Spleen (tissue), 11 donors: ENCODE measurements around the gene YPEL1. TPM values are rescaled to one million over a fixed set of nuclear protein-coding genes. Genes with fewer than 3 reads are reported as not detected.
"Not testable (repeated sequence)": the region's sequence is repeated elsewhere in the genome, so short reads cannot be mapped to it uniquely, and the experiment has no call there.

Experiments used
- DNase-seq: peaks from one replicate; pipeline ENCODE4 v3.0.0-alpha.2; 2020
- H3K27ac ChIP-seq, 8 donors: fragments of 200-600 bp; sonication (generic) in 7 of 8; 1 replicate in 4 of 8; 2 replicates in 4 of 8; pipeline versions ENCODE4 v1.5.0 to v1.8.0; 2016 to 2021; ENCODE audit warnings: inconsistent platforms in 4 of 8, mild to moderate bottlenecking in 4 of 8, moderate library complexity in 1 of 8
- H3K27me3 ChIP-seq, 7 donors: fragments of 200-600 bp; sonication (generic) in 6 of 7; replicated peaks in 1 of 7; 1 replicate in 4 of 7; 2 replicates in 3 of 7; pipeline versions ENCODE4 v1.5.0 to v1.8.0; 2016 to 2021; ENCODE audit warnings: inconsistent platforms in 3 of 7, mild to moderate bottlenecking in 1 of 7
- H3K36me3 ChIP-seq, 6 donors: fragments of 200-600 bp; sonication (generic) in 5 of 6; 1 replicate in 4 of 6; 2 replicates in 2 of 6; pipeline versions ENCODE4 v1.5.0 to v1.8.0; 2016 to 2021; ENCODE audit warnings: inconsistent platforms in 2 of 6
- H3K4me1 ChIP-seq, 6 donors: fragments of 200-600 bp; sonication (generic) in 5 of 6; 1 replicate in 3 of 6; 2 replicates in 3 of 6; pipeline versions ENCODE4 v1.5.0 to v1.8.0; 2016 to 2021; ENCODE audit warnings: inconsistent platforms in 3 of 6
- H3K4me3 ChIP-seq, 8 donors: fragments of 200-600 bp; sonication (generic) in 7 of 8; 1 replicate in 4 of 8; 2 replicates in 4 of 8; pipeline versions ENCODE4 v1.5.0 to v1.8.0; 2016 to 2021; ENCODE audit warnings: inconsistent platforms in 4 of 8, mild to moderate bottlenecking in 4 of 8, moderate library complexity in 2 of 8
- H3K9me3 ChIP-seq, 8 donors: fragments of 200-600 bp; sonication (generic) in 7 of 8; 1 replicate in 4 of 8; 2 replicates in 4 of 8; pipeline versions ENCODE4 v1.5.0 to v1.8.0; 2016 to 2021; ENCODE audit warnings: inconsistent platforms in 4 of 8
- POLR2A ChIP-seq, 3 donors: fragments of 450-650 bp; IDR thresholded peaks; one replicate each; pipeline ENCODE4 v1.5.1; 2017; ENCODE audit warnings: antibody characterized with exemption in 3 of 3, mild to moderate bottlenecking in 1 of 3
- POLR2AphosphoS5 ChIP-seq, 3 donors: sonication (generic); formaldehyde crosslinking; IDR thresholded peaks; one replicate each; pipeline ENCODE4 v1.5.1; 2017; ENCODE audit warnings: antibody characterized with exemption in 3 of 3
- WGBS, 5 donors: extraction: QIAGEN DNeasy Blood & Tissue Kit in 3 of 5; methylation state at CpG; one replicate each; pipeline versions ENCODE4 v1.1.5 to v1.1.7; 2013 to 2018; 5-methylcytosine and 5-hydroxymethylcytosine counted together
- intact Hi-C: fragments of 100-400 bp; cut with DNase I; formaldehyde crosslinking; loops from one replicate; pipeline ENCODE4 v1.15.0; 2023; ENCODE audit warnings: low total_unique reads
- polyA plus RNA-seq, 3 donors: library from polyadenylated mRNA; stranded (reverse); fragments of 200-250 nt; gene quantifications; one replicate each; pipeline ENCODE4 v1.2.1, GENCODE V29; 2013
- total RNA-seq, 7 donors: library from RNA; depleted of rRNA in 3 of 7; stranded (reverse); fragments of >200 nt in 3 of 7; fragmentation: NEBNext Ultra II Directional in 4 of 7; extraction: Animal tissue kit (Norgen Biotek cat#: 25700) in 4 of 7; gene quantifications; one replicate each; pipeline versions ENCODE4 v1.1.0 to v1.2.1, GENCODE V29; 2016 to 2021
- TF ChIP-seq, protein P1 (sequence below), 11 experiments: fragments of 200-600 bp in 7 of 11; fragments of 450-650 bp in 4 of 11; sonication (generic) in 4 of 11; IDR thresholded peaks in 8 of 11; conservative IDR thresholded peaks in 3 of 11; 1 replicate in 7 of 11; 2 replicates in 4 of 11; pipeline versions ENCODE4 v1.4.0 to v1.8.0; 2016 to 2021; ENCODE audit warnings: antibody characterized with exemption in 11 of 11, inconsistent platforms in 4 of 11, mild to moderate bottlenecking in 1 of 11
- donor health status: healthy with polysubstance abuse.
- donor health status: DM: no; HTN: no; CAD: no; lungs with moderate emphysema.
- donor health status: DM: no; HTN: no; CAD: no.
- donor health status: Bipolar disorder and iron deficiency.
- donor health status: healthy.
- donor health status: DM: no; HTN: no; CAD: no.
- donor health status: DM: yes; HTN: yes; CAD: no.

Gene YPEL1
- total and polyA plus RNA-seq, 10 donors = 4.8 to 21.3 (median 11.0) TPM

- 90 to 97% (median 93%) methylated on average over 6 to 19 of the region's 19 CpGs for WGBS, 5 donors
- H3K4me1 ChIP-seq = peaks cover 0 to 19% (median 0%) of the 10 kb centered on the region in 6 donors
- no peaks in the 10 kb centered on the region for H3K27me3 ChIP-seq
- intact Hi-C loops = no loop called here
- TF ChIP-seq, protein P1, sequence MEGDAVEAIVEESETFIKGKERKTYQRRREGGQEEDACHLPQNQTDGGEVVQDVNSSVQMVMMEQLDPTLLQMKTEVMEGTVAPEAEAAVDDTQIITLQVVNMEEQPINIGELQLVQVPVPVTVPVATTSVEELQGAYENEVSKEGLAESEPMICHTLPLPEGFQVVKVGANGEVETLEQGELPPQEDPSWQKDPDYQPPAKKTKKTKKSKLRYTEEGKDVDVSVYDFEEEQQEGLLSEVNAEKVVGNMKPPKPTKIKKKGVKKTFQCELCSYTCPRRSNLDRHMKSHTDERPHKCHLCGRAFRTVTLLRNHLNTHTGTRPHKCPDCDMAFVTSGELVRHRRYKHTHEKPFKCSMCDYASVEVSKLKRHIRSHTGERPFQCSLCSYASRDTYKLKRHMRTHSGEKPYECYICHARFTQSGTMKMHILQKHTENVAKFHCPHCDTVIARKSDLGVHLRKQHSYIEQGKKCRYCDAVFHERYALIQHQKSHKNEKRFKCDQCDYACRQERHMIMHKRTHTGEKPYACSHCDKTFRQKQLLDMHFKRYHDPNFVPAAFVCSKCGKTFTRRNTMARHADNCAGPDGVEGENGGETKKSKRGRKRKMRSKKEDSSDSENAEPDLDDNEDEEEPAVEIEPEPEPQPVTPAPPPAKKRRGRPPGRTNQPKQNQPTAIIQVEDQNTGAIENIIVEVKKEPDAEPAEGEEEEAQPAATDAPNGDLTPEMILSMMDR (IDR thresholded peaks at IDR 0.05 in 8 of 11, conservative IDR thresholded peaks at IDR 0.05 in 3 of 11) = no peak
- TF ChIP-seq POLR2A (IDR thresholded peaks at IDR 0.05) = no peak
- TF ChIP-seq POLR2AphosphoS5 (IDR thresholded peaks at IDR 0.05) = no peak
- no peak overlapping the region for H3K27ac ChIP-seq
- H3K4me3 ChIP-seq = no peak overlapping the region
- peaks cover 0 to 28% (median 0%) of the 10 kb centered on the region in 6 donors for H3K36me3 ChIP-seq
- H3K9me3 ChIP-seq = no peaks in the 10 kb centered on the region
- DNase-seq = no peak
Measured at GRCh38 chr22:21725956-21726649, 9.5 kb downstream of the YPEL1 start.

DNA sequence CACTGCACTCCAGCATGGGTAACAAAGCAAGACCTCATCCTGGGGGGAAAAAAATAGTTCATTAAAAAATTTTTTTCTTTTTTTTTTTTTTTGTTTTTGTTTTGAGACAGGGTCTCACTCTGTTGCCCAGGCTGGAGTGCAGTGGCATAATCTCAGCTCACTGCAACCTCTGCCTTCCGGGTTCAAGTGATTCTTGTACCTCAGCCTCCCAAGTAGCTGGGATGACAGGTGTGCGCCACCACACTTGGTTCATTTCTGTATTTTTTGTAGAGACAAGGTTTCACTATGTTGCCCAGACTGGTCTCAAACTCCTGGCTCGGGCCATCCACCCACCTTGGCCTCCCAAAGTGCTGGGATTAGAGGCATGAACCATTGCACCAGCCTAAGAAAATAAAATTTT is 11.1 kb downstream of the YPEL1 start:
- 96 to 100% (median 97%) methylated on average over 3 of the region's 3 CpGs for WGBS, 5 donors
- H3K4me3 ChIP-seq, H3K9me3 ChIP-seq, DNase-seq, intact Hi-C loops, H3K27me3 ChIP-seq, H3K27ac ChIP-seq: not testable (repeated sequence)
- Histone ChIP-seq H3K36me3 (peaks cover 0 to 18% (median 0%) of the 10 kb centered on the region in 6 donors), H3K4me1 (peaks cover 0 to 22% (median 0%) of the 10 kb centered on the region in 6 donors)

DNA sequence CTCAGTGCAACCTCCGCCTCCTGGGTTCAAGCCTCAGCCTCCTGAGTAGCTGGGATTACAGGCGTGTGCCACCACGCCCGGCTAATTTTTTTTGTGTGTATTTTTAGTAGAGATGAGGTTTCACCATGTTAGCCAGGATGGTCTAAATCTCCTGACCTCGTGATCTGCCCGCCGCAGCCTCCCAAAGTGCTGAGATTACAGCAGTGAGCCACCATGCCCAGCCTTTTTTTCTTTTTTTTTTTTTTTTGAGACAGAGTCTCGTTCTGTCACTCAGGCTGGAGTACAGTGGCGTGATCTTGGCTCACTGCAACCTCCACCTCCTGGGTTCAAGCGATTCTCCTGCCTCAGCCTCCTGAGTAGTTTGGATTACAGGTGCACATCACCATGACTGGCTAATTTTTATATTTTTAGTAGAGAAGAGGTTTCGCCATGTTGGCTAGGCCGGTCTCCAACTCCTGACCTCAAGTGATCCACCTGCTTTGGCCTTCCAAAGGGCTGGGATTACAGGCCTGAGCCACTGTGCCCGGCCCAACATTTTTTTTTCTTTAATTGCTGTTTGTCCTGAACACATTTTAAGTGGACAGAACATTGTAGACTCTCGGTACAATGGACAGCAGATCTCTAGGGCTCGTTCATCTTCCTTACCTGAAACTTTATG is 14.3 kb downstream of the YPEL1 start:
- DNase-seq, H3K27ac ChIP-seq, H3K4me3 ChIP-seq, H3K27me3 ChIP-seq, intact Hi-C loops, H3K36me3 ChIP-seq, H3K9me3 ChIP-seq: not testable (repeated sequence)
- WGBS, 5 donors = 94 to 97% (median 96%) methylated on average over 14 to 15 of the region's 15 CpGs
- peaks cover 0 to 17% (median 2%) of the 10 kb centered on the region in 6 donors for H3K4me1 ChIP-seq

DNA sequence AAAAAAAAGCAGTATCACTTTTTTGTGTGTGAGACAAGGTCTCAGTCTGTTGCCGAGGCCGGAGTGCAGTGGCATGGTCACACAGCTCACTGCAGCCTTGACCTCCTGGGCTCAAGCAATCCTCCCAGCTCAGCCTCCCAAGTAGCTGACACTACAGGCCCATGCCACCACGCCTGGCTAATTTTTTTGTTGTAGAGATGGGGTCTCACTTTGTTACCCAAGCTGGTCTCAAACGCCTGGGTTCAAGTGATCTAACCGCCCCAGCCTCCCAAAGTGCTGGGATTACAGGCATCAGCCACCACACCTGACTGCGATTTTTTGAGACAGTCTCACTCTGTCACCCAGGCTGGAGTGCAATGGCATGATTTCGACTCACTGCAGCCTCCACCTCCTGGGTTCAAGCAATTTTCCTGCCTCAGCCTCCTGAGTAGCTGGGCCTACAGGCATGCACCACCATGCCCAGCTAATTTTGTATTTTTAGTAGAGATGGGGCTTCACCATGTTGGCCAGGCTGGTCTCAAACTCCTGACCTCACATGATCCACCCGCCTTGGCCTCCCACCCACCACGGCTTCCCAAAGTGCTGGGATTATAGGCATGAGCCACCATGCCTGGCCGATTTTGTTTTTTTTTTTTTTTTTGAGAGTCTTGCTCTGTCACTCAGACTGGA is 15.3 kb downstream of the YPEL1 start:
- peaks cover 0 to 11% (median 2%) of the 10 kb centered on the region in 6 donors for H3K4me1 ChIP-seq
- DNase-seq, H3K9me3 ChIP-seq, H3K36me3 ChIP-seq, intact Hi-C loops, H3K27me3 ChIP-seq, H3K4me3 ChIP-seq, H3K27ac ChIP-seq: not testable (repeated sequence)
- 94 to 99% (median 96%) methylated on average over 10 of the region's 10 CpGs for WGBS, 5 donors

- H3K27me3 ChIP-seq = no peaks in the 10 kb centered on the region
- no peak overlapping the region for H3K4me3 ChIP-seq
- peaks cover 0 to 11% (median 2%) of the 10 kb centered on the region in 6 donors for H3K4me1 ChIP-seq
- H3K27ac ChIP-seq = peak overlapping the region in 1 of 8 donors; percentile 21
- intact Hi-C loops = no loop called here
- no peak for TF ChIP-seq POLR2AphosphoS5 (IDR thresholded peaks at IDR 0.05)
- TF ChIP-seq POLR2A (IDR thresholded peaks at IDR 0.05) = no peak
- TF ChIP-seq, protein P1 (IDR thresholded peaks at IDR 0.05 in 8 of 11, conservative IDR thresholded peaks at IDR 0.05 in 3 of 11) = no peak
- H3K9me3 ChIP-seq = no peaks in the 10 kb centered on the region
- DNase-seq = no peak
- 39 to 52% (median 43%) methylated on average over 4 of the region's 4 CpGs for WGBS, 5 donors
- H3K36me3 ChIP-seq = no peaks in the 10 kb centered on the region
Measured at GRCh38 chr22:21719024-21719423, 16.6 kb downstream of the YPEL1 start.
